Mucosa of rectum (tissue), 2 donors: Measurements from ENCODE around the gene CPZ.
"Not testable (repeated sequence)": the region's sequence is repeated elsewhere in the genome, so short reads cannot be mapped to it uniquely, and the experiment has no call there.

Experiments
- H3K27ac ChIP-seq, 2 donors: one replicate each; pipeline ENCODE4 v1.7.0; 2013; ENCODE audit warnings: inconsistent platforms in 2 of 2, low read depth in 2 of 2, low read length in 2 of 2
- H3K27me3 ChIP-seq, 2 donors: one replicate each; pipeline ENCODE4 v1.7.0; 2013; ENCODE audit warnings: low read length in 2 of 2; ENCODE audit not compliant: control insufficient read depth in 2 of 2, insufficient read depth in 2 of 2
- H3K36me3 ChIP-seq, 2 donors: one replicate each; pipeline ENCODE4 v1.7.0; 2013; ENCODE audit warnings: low read length in 2 of 2; ENCODE audit not compliant: control insufficient read depth in 2 of 2, insufficient read depth in 2 of 2
- H3K4me1 ChIP-seq, 2 donors: one replicate each; pipeline ENCODE4 v1.7.0; 2013; ENCODE audit warnings: low read length in 2 of 2, mild to moderate bottlenecking in 1 of 2; ENCODE audit not compliant: control insufficient read depth in 2 of 2, insufficient read depth in 2 of 2
- H3K4me3 ChIP-seq, 2 donors: one replicate each; pipeline ENCODE4 v1.7.0; 2013; ENCODE audit warnings: low read length in 2 of 2
- H3K9ac ChIP-seq, 2 donors: one replicate each; pipeline ENCODE4 v1.7.0; 2013; ENCODE audit warnings: low read length in 2 of 2, low read depth in 1 of 2, mild to moderate bottlenecking in 1 of 2
- H3K9me3 ChIP-seq, 2 donors: one replicate each; pipeline ENCODE4 v1.7.0; 2013; ENCODE audit warnings: low read length in 2 of 2; ENCODE audit not compliant: control insufficient read depth in 2 of 2
- donor health status: healthy.
- donor health status: Normal muscosa, but diverticular disease.

Gene CPZ

GRCh38 chr4:8617486-8618040 is 25.0 kb downstream of the CPZ start:
- no peak overlapping the region for H3K27ac ChIP-seq
- H3K27me3 ChIP-seq, result no peaks in the 10 kb centered on the region
- no peaks in the 10 kb centered on the region for H3K36me3 ChIP-seq
- no peaks in the 10 kb centered on the region for H3K9me3 ChIP-seq
- no peak overlapping the region for H3K4me3 ChIP-seq
- H3K4me1 ChIP-seq, result no peaks in the 10 kb centered on the region
- H3K9ac ChIP-seq, result no peak overlapping the region

GRCh38 chr4:8618421-8618820 is 25.9 kb downstream of the CPZ start:
- Histone ChIP-seq H3K4me1 (no peaks in the 10 kb centered on the region), H3K9me3 (no peaks in the 10 kb centered on the region), H3K4me3 (no peak overlapping the region), H3K36me3 (no peaks in the 10 kb centered on the region), H3K27me3 (no peaks in the 10 kb centered on the region), H3K27ac (no peak overlapping the region), H3K9ac (no peak overlapping the region)

- Histone ChIP-seq H3K27me3 (no peaks in the 10 kb centered on the region), H3K4me3 (no peak overlapping the region), H3K9me3 (no peaks in the 10 kb centered on the region), H3K4me1 (no peaks in the 10 kb centered on the region), H3K27ac (no peak overlapping the region), H3K36me3 (no peaks in the 10 kb centered on the region), H3K9ac (no peak overlapping the region)
These were observed 26.6 kb downstream of the CPZ start for GRCh38 chr4:8618961-8619720.

GRCh38 chr4:8621135-8621534 is 28.6 kb downstream of the CPZ start:
- H3K9ac ChIP-seq, H3K9me3 ChIP-seq, H3K4me3 ChIP-seq, H3K27me3 ChIP-seq, H3K4me1 ChIP-seq, H3K27ac ChIP-seq, H3K36me3 ChIP-seq: not testable (repeated sequence)

- not testable (repeated sequence) for H3K9ac ChIP-seq, H3K4me1 ChIP-seq, H3K27me3 ChIP-seq, H3K4me3 ChIP-seq, H3K36me3 ChIP-seq, H3K27ac ChIP-seq, H3K9me3 ChIP-seq
These were observed 32.2 kb downstream of the CPZ start for GRCh38 chr4:8624601-8625272.

GRCh38 chr4:8630240-8630905 is 37.8 kb downstream of the CPZ start:
- not testable (repeated sequence) for H3K4me1 ChIP-seq, H3K9me3 ChIP-seq, H3K27ac ChIP-seq, H3K4me3 ChIP-seq, H3K9ac ChIP-seq, H3K36me3 ChIP-seq, H3K27me3 ChIP-seq

- not testable (repeated sequence) for H3K9ac ChIP-seq, H3K27me3 ChIP-seq, H3K9me3 ChIP-seq
These were observed 39.3 kb downstream of the CPZ start for GRCh38 chr4:8631896-8632295.

GRCh38 chr4:8634773-8635172 is 42.2 kb downstream of the CPZ start:
- not testable (repeated sequence) for H3K4me1 ChIP-seq, H3K9ac ChIP-seq, H3K27me3 ChIP-seq, H3K9me3 ChIP-seq, H3K36me3 ChIP-seq, H3K27ac ChIP-seq, H3K4me3 ChIP-seq

More at GRCh38 chr4:8631896-8632295, 39.3 kb downstream of the CPZ start:
- not testable (repeated sequence) for H3K36me3 ChIP-seq, H3K4me3 ChIP-seq, H3K4me1 ChIP-seq, H3K27ac ChIP-seq

GRCh38 chr4:8635897-8636554 is 43.5 kb downstream of the CPZ start:
- not testable (repeated sequence) for H3K27ac ChIP-seq, H3K9ac ChIP-seq, H3K27me3 ChIP-seq, H3K4me1 ChIP-seq, H3K36me3 ChIP-seq, H3K4me3 ChIP-seq, H3K9me3 ChIP-seq
